GM19351 (cell line): ENCODE data around the gene FAM171A1.
A peak's percentile ranks its signal among the peaks of the same experiment; 100 is the strongest.
"Not testable (repeated sequence)": the region's sequence is repeated elsewhere in the genome, so short reads cannot be mapped to it uniquely, and the experiment has no call there.

Source experiments
- ATAC-seq: cut with Tn5 transposase; IDR thresholded peaks from one replicate; pipeline ENCODE4 v1.9.1; 2021; ENCODE audit warnings: mild to moderate bottlenecking, moderate library complexity; ENCODE audit not compliant: unreplicated experiment

FAM171A1 gene

GRCh38 chr10:15370856-15371701 lies at the start of gene FAM171A1:
Gene FAM171A1 (minus strand): TSS chr10:15371289. CDS start chr10:15371052, 237 bp downstream.
- ATAC-seq: peak; percentile 48

- no peak for ATAC-seq
Measured at GRCh38 chr10:15420858-15421257, 49.8 kb upstream of the FAM171A1 start.

- ATAC-seq: no peak
Measured at GRCh38 chr10:15419279-15419874, 48.3 kb upstream of the FAM171A1 start.

- no peak for ATAC-seq
Measured at GRCh38 chr10:15416034-15416433, 44.9 kb upstream of the FAM171A1 start.

GRCh38 chr10:15411010-15411409 lies 39.9 kb upstream of the FAM171A1 start:
- ATAC-seq: no peak

GRCh38 chr10:15409350-15409749 lies 38.3 kb upstream of the FAM171A1 start:
- not testable (repeated sequence) for ATAC-seq

- no peak for ATAC-seq
Measured at GRCh38 chr10:15408557-15408956, 37.5 kb upstream of the FAM171A1 start.

- ATAC-seq: no peak
Measured at GRCh38 chr10:15405319-15405718, 34.2 kb upstream of the FAM171A1 start.

- ATAC-seq: no peak
Measured at GRCh38 chr10:15401382-15401781, 30.3 kb upstream of the FAM171A1 start.

- ATAC-seq: not testable (repeated sequence)
Measured at GRCh38 chr10:15400461-15400860, 29.4 kb upstream of the FAM171A1 start.

- ATAC-seq: no peak
Measured at GRCh38 chr10:15399060-15399661, 28.1 kb upstream of the FAM171A1 start.

GRCh38 chr10:15395935-15396334 lies 24.8 kb upstream of the FAM171A1 start:
- ATAC-seq: no peak

- ATAC-seq: no peak
Measured at GRCh38 chr10:15393139-15393825, 22.2 kb upstream of the FAM171A1 start.

- ATAC-seq: no peak
Measured at GRCh38 chr10:15391491-15391890, 20.4 kb upstream of the FAM171A1 start.

- not testable (repeated sequence) for ATAC-seq
Measured at GRCh38 chr10:15388172-15388571, 17.1 kb upstream of the FAM171A1 start.

- ATAC-seq: no peak
Measured at GRCh38 chr10:15387021-15387420, 15.9 kb upstream of the FAM171A1 start.

GRCh38 chr10:15385552-15386455 lies 14.7 kb upstream of the FAM171A1 start:
- ATAC-seq: no peak

GRCh38 chr10:15381420-15381819 lies 10.3 kb upstream of the FAM171A1 start:
- no peak for ATAC-seq

- no peak for ATAC-seq
Measured at GRCh38 chr10:15379078-15379477, 8.0 kb upstream of the FAM171A1 start.

GRCh38 chr10:15378569-15378968 lies 7.5 kb upstream of the FAM171A1 start:
- no peak for ATAC-seq
